GM12892 (cell line): Measurements from ENCODE around the gene CKS2.

Experiments
- DNase-seq: peaks from one replicate; pipeline ENCODE4 v3.0.0; 2011; ENCODE audit not compliant: insufficient read length
- FAIRE-seq: peaks from 2 replicates; lab custom pipeline; 2011; peaks lifted over from hg19 to GRCh38; lab: Jason Lieb, UNC
- POLR2A ChIP-seq: IDR thresholded peaks from 2 replicates; pipeline ENCODE4 v1.6.1; 2011; ENCODE audit warnings: low read depth, low read length, control low read depth
- POLR2AphosphoS5 ChIP-seq: IDR thresholded peaks from 2 replicates; pipeline ENCODE4 v1.6.1; 2011; ENCODE audit warnings: low read depth, low read length, control low read depth
- TAF1 ChIP-seq: IDR thresholded peaks from 2 replicates; pipeline ENCODE4 v1.6.1; 2011; ENCODE audit warnings: low read depth, mild to moderate bottlenecking, control low read depth, low read length, borderline replicate concordance

The CKS2 gene

DNA sequence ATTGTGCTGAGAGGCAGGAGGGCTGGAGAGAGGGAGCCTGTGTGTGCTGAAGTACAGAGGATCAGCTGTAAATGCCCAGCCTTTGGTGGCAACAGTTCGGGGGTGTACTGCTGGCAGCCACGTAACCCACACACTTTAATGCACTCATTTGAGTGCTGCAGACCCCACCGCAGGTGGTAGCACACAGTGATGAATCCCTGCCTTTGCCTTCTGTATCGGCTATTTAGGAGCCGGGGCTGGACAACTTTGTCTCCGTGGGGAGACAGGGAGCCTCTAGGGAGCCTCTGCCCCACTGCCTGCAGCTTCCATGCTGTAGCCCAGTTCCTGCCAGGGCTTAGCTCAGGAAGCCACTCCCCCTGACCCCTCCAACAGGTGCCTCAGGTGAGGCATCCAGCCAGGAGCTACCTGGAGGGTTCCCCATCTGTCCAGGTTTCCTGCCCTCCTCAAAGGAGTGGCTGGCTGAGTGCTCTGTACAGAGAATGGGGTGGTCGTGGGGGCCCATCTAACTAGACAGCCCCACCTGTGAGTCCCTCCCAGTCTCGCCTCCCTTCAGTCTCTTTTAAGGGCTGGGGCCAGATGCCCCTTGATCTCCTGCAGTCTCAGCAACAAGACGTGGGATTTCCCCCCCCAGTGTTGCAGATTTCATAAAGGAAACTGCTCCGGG is 51.8 kb downstream of the CKS2 start:
- DNase-seq, result no peak
- FAIRE-seq, result no peak
- no peak for TF ChIP-seq POLR2AphosphoS5
- TF ChIP-seq TAF1, result no peak
- TF ChIP-seq POLR2A, result no peak

DNA sequence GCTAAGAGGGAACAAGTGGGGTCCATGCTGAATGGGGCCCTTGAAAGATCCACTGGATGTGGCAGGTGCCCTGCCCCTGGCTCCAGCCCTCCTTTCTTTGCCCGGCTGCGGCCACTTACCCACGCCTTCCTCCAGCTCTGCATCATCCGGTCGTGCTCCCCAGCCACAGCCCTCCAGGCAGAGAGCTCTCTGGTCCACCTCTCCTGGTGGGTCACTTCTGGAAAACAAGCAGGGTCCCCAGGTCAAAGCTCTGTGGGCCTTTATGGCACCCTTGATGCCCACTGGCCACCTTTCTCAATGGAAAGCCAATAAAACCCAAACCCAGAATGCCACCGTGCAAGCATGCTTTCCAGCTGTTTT is 52.3 kb downstream of the CKS2 start:
- DNase-seq (no peak), FAIRE-seq (no peak)
- no peak for TF ChIP-seq POLR2AphosphoS5
- no peak for TF ChIP-seq TAF1
- no peak for TF ChIP-seq POLR2A

DNA sequence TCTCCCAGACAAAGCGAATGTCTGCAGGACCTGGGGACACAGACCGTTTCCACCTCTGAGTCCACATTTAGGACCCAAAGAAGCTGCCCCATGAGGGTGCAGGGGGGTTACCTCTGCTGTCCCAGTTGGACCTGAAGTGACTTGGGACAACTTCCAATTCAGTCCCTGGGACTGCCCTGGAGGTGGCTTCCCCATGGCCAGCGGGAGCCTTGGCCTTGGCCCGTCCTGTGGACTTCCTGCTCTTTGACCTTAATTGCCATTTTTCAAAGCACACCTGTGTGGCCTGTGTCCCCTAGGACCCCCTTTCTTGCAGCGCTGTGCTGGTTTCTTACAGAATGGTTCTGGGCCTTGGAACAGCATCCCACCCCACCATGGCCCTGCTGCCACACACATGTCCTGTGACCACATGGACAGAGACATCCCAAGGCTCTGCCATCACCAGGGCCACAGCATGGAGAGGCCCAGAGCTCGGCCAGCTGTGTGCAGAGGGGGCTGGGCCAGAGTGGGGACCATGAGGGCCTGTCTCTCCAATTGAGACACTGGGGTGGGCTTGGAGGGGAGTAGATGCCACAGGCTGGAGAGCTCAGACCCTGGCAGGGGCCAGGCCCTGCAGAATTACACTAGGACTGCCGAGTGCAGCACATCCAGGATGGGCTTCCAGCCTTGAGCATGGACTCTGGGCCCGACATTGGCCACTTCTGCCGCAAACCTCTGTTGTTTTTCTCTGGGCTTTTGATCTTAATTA is 53.1 kb downstream of the CKS2 start:
- TF ChIP-seq POLR2AphosphoS5, result no peak
- no peak for TF ChIP-seq POLR2A
- TF ChIP-seq TAF1, result no peak
- no peak for FAIRE-seq
- DNase-seq, result no peak

DNA sequence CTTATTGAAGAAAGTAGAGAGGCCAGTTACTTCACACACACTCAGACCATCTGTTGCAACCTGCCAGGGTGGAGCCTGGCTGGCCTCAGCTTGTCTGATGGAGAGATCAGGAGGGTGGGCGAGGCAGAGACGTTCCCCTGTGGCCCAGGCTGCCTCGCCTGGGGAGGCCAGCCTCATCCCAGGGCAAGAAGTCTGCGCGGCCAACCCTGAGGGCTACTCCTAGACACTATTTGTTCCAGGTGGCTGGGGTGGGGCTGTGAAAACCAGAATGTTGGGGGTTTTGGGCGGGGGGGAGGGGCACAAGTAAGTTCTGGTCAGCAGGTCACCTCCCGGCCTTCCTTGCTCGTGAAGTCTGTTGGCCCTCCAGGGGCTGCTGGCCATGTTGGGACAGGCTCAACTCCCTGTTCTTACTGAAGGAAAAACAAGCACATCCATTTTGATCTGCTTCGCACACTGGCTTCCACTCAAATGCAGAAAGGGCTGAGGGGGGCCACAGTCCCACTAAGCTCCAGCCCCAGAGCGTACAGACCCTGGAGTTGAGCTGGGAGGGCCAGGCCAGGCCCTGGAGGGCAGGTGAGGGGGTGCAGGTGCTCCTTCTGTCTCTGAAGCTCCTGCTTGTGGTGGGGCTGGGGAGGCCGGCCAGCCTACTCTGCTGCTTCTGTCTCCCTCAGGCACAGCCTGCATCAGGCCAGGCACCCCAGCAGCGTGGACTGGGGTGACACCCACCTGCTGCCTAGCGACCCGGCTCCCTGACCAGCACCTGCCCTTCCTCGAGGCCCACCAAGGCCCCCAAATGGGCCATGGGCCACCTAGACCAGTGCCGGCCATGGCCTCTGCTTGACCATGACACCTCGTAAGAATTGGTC is 53.9 kb downstream of the CKS2 start:
- FAIRE-seq, result no peak
- no peak for DNase-seq
- TF ChIP-seq POLR2AphosphoS5 (no peak), POLR2A (no peak), TAF1 (no peak)

DNA sequence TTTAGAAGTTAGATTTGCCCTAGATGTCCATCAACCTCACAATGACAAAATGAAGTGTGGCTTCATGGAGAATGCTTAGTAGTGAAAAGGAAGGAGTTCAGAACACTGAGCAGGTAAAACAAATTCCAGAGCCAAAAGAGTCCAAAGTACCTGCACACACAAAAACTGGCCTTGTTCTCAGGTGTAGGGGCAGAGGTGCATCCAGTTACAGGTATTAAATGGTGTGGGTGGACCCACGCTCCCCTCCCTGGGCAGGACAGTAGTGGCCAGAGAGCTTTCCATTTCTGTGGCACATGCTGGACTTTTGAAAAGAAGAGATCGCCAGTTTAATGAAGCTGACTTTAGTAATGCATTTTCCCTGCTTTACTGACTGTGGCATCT is 54.5 kb downstream of the CKS2 start:
- DNase-seq, result no peak
- TF ChIP-seq POLR2A (no peak), POLR2AphosphoS5 (no peak), TAF1 (no peak)
- FAIRE-seq, result no peak
